HG03060 (cell line): ENCODE data around the gene PLS1.

Experiments used
- ATAC-seq: cut with Tn5 transposase; IDR thresholded peaks from one replicate; pipeline ENCODE4 v1.9.1; 2021; ENCODE audit warnings: low read depth, moderate number of reproducible peaks; ENCODE audit not compliant: unreplicated experiment

Gene PLS1

GRCh38 chr3:142636050-142636449 is 39.9 kb downstream of the PLS1 start:
- no peak for ATAC-seq

- no peak for ATAC-seq
Measured at GRCh38 chr3:142636664-142637063, 40.5 kb downstream of the PLS1 start.

DNA sequence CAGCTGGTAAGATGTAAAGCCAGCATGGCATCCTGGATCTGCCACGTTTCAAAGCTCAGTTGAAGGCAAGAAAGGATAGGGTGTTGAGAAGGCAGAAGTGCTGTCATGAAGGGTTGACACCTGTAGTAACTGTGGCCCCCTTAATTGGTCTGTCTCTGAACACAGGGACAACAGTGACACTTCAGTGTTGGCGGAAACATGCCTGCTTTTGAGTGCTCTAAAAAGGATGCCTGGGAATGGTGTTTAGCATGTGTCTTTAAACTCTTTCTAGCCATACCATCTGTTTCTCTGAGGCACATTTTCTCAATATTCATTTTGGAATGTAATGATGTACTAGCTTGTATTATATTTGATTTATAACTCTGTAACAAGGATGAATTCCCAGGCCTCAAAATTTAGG is 42.1 kb downstream of the PLS1 start:
- ATAC-seq, result no peak

DNA sequence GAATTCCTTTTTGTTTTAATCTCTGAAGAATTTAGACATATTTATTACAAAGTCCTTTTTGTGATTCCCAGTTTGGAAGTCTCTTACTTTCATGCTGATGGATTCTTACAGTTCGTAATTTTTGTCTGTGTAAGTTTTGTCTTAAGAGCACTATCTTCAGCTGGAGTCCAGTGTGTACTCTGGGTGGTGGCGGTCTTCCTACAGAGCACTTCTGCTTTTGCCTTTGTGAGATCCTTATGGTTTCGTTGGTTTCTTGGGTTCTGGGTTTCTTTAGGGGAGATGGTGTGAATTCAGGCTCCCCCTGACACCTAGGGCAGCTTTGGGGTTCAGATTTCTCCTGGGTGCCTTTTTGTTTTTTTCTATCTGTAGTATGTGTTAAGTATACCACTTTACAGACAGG is 45.3 kb downstream of the PLS1 start:
- ATAC-seq, result no peak

DNA sequence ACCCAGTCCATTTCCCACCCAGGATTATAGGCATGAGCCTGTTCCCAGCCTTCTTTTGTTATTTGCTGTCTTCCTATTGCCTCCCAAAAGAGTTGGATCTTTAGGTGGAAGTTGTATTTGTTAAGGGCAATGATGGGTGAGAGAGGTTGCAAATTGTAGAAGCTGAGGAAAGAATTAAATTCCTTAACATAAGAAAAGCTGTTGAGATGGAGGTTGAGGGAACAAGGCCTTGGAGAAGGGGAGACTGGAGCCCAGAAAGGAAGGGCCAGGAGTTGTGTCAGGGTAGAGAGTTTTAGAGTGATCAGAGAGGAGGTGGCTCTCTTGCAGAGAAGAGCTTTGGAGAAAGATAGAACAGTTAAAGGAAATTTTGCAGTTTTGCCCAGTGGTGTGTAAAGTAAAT is 46.8 kb downstream of the PLS1 start:
- ATAC-seq, result no peak

GRCh38 chr3:142644502-142644901 is 48.3 kb downstream of the PLS1 start:
- ATAC-seq, result no peak

- no peak for ATAC-seq
Measured at GRCh38 chr3:142645236-142645793, 49.1 kb downstream of the PLS1 start.

DNA sequence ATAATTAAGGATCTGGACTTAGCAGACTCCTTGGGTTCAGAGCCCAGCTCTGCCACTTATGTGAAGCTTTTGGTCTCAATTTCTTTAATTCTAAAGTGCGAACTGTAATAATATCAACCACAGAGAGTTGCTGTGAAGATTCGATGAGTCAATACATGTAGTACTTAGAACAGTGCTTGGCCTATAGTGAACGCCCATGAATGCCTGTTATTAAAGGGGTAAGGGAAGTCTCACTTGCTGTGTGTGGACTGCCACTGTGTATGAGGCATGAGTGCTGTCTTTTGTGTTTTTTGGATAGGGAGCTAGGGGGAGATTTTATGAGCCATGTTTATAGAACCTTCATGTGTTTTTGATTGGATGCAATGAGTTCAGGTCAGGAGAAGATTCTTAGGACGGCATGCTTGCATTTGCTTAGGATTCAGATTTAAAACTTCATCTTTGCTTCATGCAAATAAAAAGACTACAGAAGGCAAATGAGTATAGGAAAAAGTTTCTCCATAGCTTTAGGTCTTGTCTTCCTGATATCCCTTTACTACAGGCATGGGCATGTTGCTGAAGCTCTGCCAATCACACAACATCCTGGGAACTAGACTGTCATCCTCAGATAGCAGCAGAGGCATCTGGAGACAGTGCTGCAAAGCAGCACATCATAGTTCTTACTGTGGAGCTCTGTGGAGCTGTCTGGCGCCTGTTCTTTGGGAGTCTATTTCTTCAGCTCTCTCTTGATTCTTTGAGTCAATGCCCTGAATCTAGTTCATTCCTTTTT is 50.0 kb downstream of the PLS1 start:
- no peak for ATAC-seq

DNA sequence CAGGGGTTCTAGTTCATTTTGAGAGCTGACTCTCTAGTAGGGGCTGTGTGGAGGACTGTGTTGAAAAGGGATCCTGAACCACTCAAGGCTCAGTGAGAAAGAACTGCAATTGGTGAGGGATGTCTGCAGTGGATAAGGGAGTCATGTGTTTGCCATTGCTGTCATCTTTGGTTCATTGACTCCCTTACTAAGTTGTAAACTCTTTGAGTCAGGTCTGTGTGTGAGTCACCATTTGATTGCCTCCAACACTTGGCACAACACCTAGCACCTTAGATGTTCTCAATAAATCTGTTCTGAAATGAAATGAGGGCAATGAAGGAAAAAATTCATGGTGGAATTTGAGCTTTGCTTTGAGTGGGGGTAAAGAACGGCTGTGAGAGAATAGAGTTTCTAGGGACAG is 51.7 kb downstream of the PLS1 start:
- ATAC-seq, result no peak

GRCh38 chr3:142648950-142649349 is 52.8 kb downstream of the PLS1 start:
- ATAC-seq, result no peak

- ATAC-seq, result no peak
Measured at GRCh38 chr3:142650001-142650693, 54.0 kb downstream of the PLS1 start.

GRCh38 chr3:142651711-142652110 is 55.5 kb downstream of the PLS1 start:
- no peak for ATAC-seq

DNA sequence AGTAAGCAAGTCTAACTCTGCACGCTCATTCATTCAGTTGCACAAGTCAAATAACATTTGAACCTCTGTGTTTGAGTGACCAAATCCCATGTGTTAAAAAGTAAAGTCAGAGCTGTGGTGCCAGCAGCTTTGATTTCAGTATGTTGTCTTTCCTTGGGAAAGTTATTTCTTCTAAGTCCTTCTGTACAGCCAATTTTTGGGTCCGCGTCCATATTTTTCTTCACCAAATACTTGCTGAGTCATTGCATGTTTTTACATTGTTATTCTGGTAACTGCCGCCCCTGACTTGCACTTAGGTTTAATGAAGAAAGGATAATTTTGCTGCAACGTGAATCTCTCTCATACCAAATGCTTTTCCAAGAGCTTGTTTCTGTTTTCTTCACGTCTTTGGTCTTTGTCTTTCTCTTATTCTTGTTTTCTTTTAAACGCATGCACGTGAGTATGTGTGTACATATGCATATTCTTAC is 56.7 kb downstream of the PLS1 start:
- no peak for ATAC-seq

- ATAC-seq, result no peak
Measured at GRCh38 chr3:142656575-142656974, 60.4 kb downstream of the PLS1 start.

GRCh38 chr3:142657033-142657432 is 60.8 kb downstream of the PLS1 start:
- ATAC-seq, result no peak

DNA sequence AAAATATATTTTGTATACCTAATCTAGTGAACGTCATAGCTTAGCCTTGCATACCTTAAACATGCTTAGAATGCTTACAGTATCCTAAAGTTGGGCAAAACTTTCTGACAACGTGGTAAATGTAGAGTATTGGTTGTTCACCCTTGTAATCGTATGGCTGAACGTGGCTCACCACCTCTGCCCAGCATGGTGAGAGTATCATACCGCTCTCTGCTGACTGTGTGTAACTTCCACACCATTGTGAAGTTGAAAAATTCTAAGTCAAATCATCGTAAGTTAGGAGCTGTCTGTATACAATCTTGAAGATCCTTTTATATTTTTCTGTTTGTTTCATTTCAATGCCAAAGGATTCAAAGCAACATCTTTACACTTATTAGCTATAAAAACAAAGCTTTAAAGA is 64.2 kb downstream of the PLS1 start:
- no peak for ATAC-seq

GRCh38 chr3:142660893-142661292 is 64.7 kb downstream of the PLS1 start:
- no peak for ATAC-seq

DNA sequence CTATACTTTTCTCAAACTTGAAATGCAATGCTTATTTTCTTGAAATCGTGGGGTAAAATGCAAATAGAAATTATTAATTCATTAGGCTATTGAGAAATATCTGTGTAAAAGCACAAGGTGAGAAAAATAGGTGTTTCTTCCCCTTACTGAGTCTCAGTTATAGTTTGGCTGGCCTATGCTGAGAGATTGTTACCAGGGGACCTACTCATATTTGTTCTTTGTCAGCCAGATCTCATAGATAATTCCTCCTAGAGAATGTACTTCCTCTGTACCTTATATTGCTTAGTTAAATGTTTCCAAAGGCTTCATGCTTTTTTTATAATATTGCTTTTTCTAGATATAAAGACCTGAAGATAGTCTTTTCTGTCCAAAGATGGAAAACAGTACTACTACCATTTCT is 67.7 kb downstream of the PLS1 start:
- ATAC-seq, result no peak

DNA sequence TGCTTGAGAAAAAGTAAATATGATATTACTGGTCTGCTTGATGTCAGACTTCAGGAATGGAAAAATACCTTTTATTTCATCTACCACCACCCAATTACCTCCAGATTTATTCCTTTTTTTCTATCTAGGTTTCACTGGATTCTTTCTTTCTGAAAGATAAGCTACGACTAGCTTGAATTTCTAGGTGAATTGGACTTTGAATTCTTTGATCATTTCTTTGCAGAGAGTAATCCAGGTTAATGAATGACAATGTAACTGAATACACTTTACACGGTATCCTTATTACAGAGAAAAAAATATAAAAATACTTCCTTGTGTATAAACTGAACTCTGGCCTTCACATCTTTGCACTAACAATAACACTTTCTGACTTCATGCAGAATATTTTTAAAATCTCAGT is 68.1 kb downstream of the PLS1 start:
- no peak for ATAC-seq

DNA sequence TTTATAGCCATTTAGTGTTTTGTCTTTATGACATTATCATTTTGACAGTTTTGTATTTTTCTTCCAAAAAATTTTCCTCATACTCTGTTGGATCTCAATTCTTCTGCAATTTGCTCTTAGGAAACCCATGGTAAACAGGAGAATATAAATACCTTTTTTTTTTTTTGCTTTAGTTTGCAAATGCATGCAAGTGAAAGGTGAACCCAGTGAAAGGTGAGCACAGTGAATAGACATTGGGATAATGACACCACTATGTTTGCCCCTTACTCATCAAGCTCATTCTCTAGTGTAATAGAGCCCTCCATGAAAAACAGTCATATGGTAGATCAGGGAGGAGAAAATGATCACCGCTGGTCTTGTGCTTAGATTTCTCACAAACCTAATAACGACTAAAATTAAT is 68.6 kb downstream of the PLS1 start:
- no peak for ATAC-seq

GRCh38 chr3:142670120-142670519 is 73.9 kb downstream of the PLS1 start:
- no peak for ATAC-seq

DNA sequence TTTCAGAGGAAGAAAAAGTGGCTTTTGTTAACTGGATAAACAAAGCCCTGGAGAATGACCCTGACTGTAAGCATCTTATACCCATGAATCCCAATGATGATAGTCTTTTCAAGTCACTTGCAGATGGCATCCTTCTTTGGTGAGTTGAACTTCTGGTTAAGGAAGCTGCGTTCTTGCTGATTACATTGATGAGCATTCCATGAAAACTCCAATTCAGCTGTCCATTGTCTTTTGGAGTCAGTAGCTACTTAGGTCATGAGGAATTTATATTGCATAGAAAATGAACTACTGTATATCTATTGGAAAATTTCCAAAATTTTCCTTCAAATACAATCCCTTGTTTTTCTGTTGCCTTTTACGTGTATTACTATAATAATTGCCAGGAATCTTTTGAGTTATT is 80.0 kb downstream of the PLS1 start:
- ATAC-seq, result no peak
